NCI-H128 (cell line): ENCODE measurements around the gene CNTN1.

ENCODE experiments used
- DNase-seq: peaks from one replicate; lab custom pipeline; 2025; ENCODE audit not compliant: unreplicated experiment; lab: John Stamatoyannopoulos, UW

CNTN1 gene

GRCh38 chr12:40834321-40834720 is 142.1 kb downstream of the CNTN1 start:
- DNase-seq: no peak

GRCh38 chr12:40837891-40838429 is 145.7 kb downstream of the CNTN1 start:
- no peak for DNase-seq

DNA sequence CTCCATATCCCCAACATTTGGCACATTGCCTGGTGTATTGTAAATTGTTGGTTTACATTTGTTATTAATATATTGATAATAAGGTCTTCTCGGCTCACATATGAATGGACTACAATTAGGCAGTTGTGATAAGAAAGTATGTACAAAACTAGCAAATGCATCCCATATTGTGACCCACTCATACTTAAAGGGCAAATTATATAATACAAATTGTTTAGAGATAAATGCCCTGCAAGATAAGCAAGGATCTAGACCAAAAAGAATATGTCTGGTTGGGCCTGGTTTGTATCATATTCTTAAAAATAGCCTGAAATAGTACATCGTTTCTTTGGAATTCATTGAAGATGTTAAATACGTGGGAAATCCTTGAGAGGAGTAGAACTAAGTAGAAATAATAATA is 151.3 kb downstream of the CNTN1 start:
- DNase-seq: no peak

- DNase-seq: no peak
These were observed 161.0 kb downstream of the CNTN1 start for GRCh38 chr12:40853221-40853620.

DNA sequence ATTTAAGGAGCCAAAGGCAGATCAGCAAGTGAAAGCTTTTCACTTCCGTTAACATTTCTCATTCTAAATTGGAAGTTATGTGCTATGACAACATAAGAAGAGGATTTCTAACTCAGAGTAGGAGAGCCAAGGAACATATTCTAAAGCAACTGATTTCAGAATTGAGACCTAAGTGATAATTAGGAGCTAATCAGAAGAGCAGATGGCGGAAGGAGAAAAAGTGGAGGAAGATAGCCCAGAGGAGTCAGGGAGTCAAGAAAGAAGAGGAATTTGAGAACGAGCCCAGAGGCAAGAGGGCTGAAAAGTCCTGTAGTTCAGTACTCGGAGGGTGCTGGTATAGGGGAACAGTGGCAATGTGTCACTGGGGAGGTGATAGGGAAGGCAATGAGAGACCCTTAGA is 162.4 kb downstream of the CNTN1 start:
- no peak for DNase-seq

GRCh38 chr12:40864891-40865290 is 172.7 kb downstream of the CNTN1 start:
- DNase-seq: no peak

DNA sequence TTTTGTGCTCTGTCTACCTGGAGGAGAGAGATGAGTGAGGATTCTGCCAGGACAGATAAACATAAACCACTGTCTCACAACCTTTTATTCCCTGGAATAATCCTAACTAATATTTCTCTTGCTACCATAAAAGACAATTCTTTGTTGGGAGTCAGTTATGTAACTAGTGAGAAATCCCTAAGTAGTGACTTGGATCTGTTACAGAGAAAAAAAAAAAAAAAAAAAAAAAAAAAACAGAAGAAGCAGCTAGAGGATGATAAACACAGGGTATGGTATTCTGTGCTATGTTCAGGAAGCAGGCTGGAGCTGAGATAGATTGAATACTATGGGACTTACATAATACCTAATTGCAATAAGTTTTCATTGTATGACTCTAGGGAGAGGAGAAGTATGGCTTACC is 178.7 kb downstream of the CNTN1 start:
- no peak for DNase-seq

DNA sequence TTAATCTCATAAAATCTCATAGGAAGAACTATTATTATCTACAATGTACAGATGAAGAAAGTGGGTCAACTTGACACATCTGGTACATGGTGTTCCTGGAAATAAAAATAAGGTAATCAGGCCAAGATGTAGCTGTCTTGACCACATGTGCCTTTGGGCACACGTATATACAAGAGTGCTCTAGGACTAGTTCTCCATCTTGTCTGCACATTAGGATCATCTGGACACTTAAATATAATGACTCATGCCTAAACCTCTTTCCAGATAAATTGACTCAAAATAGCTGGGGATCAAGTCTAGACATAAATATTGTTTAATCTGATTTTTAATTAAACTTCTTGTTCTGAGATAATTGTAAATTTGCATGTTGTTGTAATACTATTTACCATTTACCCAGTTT is 182.6 kb downstream of the CNTN1 start:
- no peak for DNase-seq

DNA sequence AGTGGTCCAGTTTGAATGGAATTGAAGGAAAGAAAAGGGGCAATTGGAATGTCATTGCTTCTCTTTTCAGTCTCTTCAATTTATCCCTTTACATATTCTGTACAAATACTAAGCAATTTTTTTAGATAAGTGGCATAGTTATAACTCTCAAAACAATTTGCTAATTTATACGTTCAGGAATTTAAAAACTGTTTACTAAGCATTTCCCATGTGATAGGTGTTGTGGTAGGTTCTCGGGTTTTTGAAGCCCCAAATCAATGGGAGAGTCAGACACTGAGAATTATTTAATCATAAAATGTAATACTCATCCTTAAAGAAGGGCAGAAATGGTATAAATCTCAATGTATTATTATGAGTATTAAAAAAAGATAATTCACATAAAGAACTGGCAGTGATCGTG is 197.1 kb downstream of the CNTN1 start:
- no peak for DNase-seq

DNA sequence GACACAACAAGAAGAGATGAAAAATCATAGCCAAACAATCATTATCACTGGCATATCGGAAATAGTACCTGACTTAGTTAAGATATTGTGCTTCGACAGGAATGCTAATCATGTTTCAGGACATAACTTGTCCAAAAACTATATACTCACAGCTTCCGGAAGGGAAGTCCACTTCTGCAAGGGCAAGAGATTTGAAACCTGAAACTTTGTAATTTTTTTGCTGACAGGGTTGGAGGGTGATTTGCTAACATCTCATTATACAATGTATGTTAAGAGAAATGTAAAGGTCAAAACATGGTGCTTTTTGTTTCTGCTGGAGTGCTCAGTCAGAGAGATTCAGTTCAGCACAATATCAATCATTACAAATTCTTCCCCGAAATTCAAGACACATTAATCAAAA is 200.3 kb downstream of the CNTN1 start:
- DNase-seq: no peak

GRCh38 chr12:40898505-40898904 is 206.3 kb downstream of the CNTN1 start:
- no peak for DNase-seq

DNA sequence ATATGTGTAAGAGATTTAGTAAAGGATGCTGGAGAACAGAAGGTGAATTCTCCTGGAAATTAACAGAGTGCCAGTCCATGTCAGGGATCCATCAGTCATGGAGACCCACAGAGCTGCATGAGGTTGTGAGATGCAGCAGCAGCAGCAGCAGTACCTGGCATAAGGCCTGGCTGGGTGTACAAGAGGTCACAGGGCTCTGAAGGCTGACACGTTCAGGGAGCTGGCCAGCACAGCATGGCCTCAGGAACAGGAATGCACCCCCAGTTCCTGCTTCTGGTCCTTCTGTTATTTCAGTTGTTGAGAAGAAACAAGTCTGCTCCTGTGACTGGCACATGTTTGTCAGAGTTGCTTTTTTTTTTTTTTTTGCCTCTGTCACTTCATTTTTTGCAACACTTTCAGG is 210.8 kb downstream of the CNTN1 start:
- DNase-seq: no peak

- no peak for DNase-seq
These were observed 214.9 kb downstream of the CNTN1 start for GRCh38 chr12:40907115-40907527.

- DNase-seq: no peak
These were observed 219.4 kb downstream of the CNTN1 start for GRCh38 chr12:40911676-40912075.

- DNase-seq: no peak
These were observed 222.9 kb downstream of the CNTN1 start for GRCh38 chr12:40915172-40915571.

- DNase-seq: no peak
These were observed 225.3 kb downstream of the CNTN1 start for GRCh38 chr12:40917561-40917960.

DNA sequence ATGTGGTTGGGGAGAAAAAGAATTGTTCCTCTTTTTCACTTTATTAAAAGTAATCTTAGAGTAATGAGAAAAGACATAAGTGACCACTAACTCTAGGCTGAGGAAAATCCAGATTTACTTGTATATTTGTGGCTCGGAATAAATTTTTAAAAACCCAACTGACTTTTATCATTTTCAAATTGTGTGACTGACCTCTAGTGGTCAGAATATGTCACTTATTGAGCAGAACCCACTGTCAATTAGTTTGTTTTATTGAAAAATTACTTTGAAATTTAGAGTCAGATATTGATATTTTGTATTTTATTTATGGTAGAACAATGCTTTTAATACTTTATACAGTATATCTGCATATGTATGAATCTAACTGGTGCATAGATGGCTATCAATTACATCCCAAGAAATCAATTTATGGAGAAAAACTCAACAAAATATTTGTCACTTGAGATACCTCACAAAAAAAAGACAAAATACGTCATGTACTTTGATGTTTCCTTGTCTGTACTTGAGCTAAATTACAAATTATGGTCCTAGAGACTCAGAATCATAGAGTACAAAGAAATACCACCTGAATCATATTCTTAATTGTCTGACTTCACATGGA is 229.4 kb downstream of the CNTN1 start:
- DNase-seq: no peak

DNA sequence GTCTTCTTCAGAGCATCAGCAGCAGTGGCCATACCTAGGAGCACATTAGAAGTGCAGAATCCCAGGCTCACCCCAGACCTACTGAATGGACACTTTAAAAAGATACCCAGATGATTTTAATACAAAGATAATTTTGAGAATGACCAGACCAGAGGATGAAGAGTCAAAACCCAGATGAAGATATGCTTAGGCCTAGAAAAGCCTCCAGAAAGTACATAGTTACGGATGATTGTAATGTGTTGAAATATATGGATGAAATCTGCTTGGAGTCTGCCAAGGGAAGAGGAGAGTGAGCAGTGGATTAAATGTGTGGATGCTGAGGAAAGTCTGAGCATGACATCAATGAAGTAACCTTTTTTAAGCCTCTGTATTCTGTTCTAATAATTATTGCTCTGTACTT is 245.7 kb downstream of the CNTN1 start:
- DNase-seq: no peak

DNA sequence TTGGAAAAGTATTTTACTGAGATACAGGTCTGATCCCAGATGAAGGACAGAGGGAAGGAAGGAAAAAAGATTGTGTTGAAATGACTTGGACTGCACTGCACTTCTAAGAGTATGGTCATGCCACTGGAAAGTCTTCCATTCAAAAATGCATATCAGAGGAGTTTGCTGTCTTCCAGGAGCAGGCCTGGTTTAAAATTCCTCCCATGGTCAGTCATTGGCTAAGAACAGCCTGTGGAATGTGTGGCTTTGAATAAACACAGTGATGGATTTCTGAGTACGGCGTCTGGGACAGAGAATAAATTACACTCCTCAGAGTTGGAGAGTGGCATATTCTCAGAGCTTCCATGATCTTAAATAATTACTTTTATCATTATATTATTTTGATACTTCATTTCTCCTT is 250.1 kb downstream of the CNTN1 start:
- no peak for DNase-seq

- no peak for DNase-seq
These were observed 253.5 kb downstream of the CNTN1 start for GRCh38 chr12:40945772-40946171.

DNA sequence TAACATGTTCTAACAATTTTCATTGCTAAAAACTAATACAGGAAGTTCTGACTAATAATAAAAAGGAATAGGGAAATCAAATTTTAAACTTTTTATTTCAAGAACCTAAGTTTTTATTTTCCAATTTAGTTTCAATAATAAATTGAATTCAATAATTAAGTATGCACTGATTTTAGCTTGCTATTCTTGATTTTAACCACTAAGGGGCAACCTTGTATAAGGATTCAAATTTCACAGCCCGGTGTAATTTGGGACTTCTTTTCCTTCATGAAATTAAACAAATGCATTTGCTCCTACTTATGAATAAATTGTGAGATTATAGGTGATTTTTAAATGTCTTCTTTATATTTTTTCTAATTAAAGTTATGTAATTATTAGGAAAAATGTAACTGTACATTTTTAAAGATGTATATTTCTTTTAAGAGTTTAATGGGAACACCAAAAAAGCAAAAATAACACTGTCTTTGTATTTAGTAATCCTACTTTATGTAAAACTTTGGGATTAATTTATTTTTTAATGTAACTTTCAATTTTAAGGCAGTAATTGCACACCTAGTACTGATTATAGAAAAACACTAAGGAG is 254.5 kb downstream of the CNTN1 start:
- no peak for DNase-seq

DNA sequence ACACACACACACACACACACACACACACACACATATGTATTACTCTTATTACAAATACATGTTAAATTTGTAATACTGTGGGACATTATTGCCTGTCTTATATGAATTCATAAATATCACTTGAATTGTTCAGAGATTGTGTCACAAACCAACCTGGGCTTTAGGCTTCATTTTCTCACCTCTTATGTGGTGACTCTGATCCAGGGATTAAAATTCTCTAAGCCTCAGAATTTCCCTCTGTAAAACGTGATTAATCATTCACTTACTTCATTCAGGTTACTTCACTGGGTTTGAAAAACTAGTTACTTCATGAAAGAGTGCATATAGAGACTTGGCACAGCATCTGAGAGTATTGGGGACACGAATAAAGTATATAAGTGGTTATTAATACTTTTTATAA is 255.6 kb downstream of the CNTN1 start:
- DNase-seq: no peak

- no peak for DNase-seq
These were observed 260.8 kb downstream of the CNTN1 start for GRCh38 chr12:40953076-40953475.
